Panc1 (cell line): ENCODE measurements around the gene KCNF1. TPM values are rescaled to one million over a fixed set of nuclear protein-coding genes. Genes with fewer than 3 reads are reported as not detected.

Experiments used
- ATAC-seq: fragments of 200-7000 bp; cut with Tn5 transposase; 2 replicates; pipeline ENCODE4 v1.9.1; 2020; ENCODE audit warnings: mild to moderate bottlenecking, moderate library complexity
- BruUV-seq: library from RNA; stranded (reverse); fragments of 400-500 nt; replicated peaks from 2 replicates; lab custom pipeline; 2021; lab: Mats Ljungman, UMichigan
- CTCF ChIA-PET: fragments of 300-600 bp; sonication (Branson Sonifier 250); formaldehyde crosslinking; loops from one replicate; lab custom pipeline; 2022; ENCODE audit warnings: antibody characterized with exemption; lab: Charles Lee
- POLR2A ChIA-PET: fragments of 300-600 bp; sonication (Branson Sonifier 250); formaldehyde crosslinking; loops from one replicate; lab custom pipeline; 2022; ENCODE audit warnings: antibody characterized with exemption; lab: Charles Lee
- DNase-seq: peaks from one replicate; pipeline ENCODE4 v3.0.0-alpha.2; 2010; ENCODE audit warnings: low read depth, low spot score
- H3K27ac ChIP-seq: 2 replicates; pipeline ENCODE4 v1.5.1; 2011; ENCODE audit warnings: mild to moderate bottlenecking, low read length, inconsistent platforms
- H3K27me3 ChIP-seq: fragments of 200-500 bp; sonication (Bioruptor generic); 2 replicates; pipeline ENCODE4 v1.6.0; 2014; ENCODE audit warnings: low read length, inconsistent platforms; ENCODE audit not compliant: control insufficient read depth, insufficient read depth
- H3K36me3 ChIP-seq: fragments of 200-500 bp; sonication (Bioruptor generic); 2 replicates; pipeline ENCODE4 v1.5.1; 2014; ENCODE audit warnings: inconsistent platforms, mild to moderate bottlenecking, low read length, moderate library complexity; ENCODE audit not compliant: control insufficient read depth, insufficient read depth
- H3K4me1 ChIP-seq: 2 replicates; pipeline ENCODE4 v1.5.1; 2011; ENCODE audit warnings: inconsistent platforms, mild to moderate bottlenecking, low read length, moderate library complexity; ENCODE audit not compliant: control insufficient read depth, insufficient read depth
- H3K4me3 ChIP-seq, 2 experiments: 2 replicates each; pipeline ENCODE4 v1.5.1; 2011 to 2012; ENCODE audit warnings: low read depth in 2 of 2, low read length in 2 of 2, mild to moderate bottlenecking in 2 of 2, inconsistent platforms in 1 of 2, moderate library complexity in 1 of 2
- H3K9me3 ChIP-seq: fragments of 200-500 bp; sonication (Bioruptor generic); 2 replicates; pipeline ENCODE4 v1.5.1; 2014; ENCODE audit warnings: low read depth, mild to moderate bottlenecking, inconsistent platforms, low read length, moderate library complexity; ENCODE audit not compliant: control insufficient read depth, insufficient read depth
- POLR2AphosphoS5 ChIP-seq: IDR thresholded peaks from 2 replicates; pipeline ENCODE4 v1.6.1; 2012; ENCODE audit warnings: mild to moderate bottlenecking, low read depth, low read length, moderate library complexity
- SIN3A ChIP-seq: IDR thresholded peaks from 2 replicates; pipeline ENCODE4 v1.6.1; 2012; ENCODE audit warnings: low read depth, mild to moderate bottlenecking, low read length, moderate library complexity, borderline replicate concordance; ENCODE audit not compliant: insufficient read depth
- TCF7L2 ChIP-seq: IDR thresholded peaks from 2 replicates; pipeline ENCODE4 v1.6.1; 2011; ENCODE audit warnings: mild to moderate bottlenecking, low read depth, low read length, inconsistent platforms
- in situ Hi-C: cut with HindIII; loops from 2 replicates; pipeline ENCODE4 v1.10.0; 2016; ENCODE audit warnings: low sequenced_read_pairs, low pct_unique_long_range_greater_than_20kb
- intact Hi-C: fragments of 100-400 bp; cut with micrococcal nuclease; formaldehyde crosslinking; loops from one replicate; pipeline ENCODE4 v1.10.0; 2022; ENCODE audit not compliant: unreplicated experiment
- total RNA-seq: library from RNA; stranded (reverse); gene quantifications from one replicate; pipeline ENCODE4 v1.2.1, GENCODE V29; 2021; ENCODE audit not compliant: unreplicated experiment
- TF ChIP-seq, protein P1 (sequence below): fragments of 450-650 bp; IDR thresholded peaks from 2 replicates; pipeline ENCODE4 v1.5.1; 2017; ENCODE audit warnings: mild to moderate bottlenecking
- TF ChIP-seq, protein P2 (sequence below), 2 experiments: IDR thresholded peaks; 2 replicates each; pipeline ENCODE4 v1.6.1; 2011 to 2012; ENCODE audit warnings: low read depth in 2 of 2, control low read depth in 1 of 2, low read length in 1 of 2, mild to moderate bottlenecking in 1 of 2, moderate library complexity in 1 of 2; ENCODE audit not compliant: insufficient read depth in 1 of 2

KCNF1 gene
- total RNA-seq, 1 experiment from 2014 or later, result 0.39 TPM

DNA sequence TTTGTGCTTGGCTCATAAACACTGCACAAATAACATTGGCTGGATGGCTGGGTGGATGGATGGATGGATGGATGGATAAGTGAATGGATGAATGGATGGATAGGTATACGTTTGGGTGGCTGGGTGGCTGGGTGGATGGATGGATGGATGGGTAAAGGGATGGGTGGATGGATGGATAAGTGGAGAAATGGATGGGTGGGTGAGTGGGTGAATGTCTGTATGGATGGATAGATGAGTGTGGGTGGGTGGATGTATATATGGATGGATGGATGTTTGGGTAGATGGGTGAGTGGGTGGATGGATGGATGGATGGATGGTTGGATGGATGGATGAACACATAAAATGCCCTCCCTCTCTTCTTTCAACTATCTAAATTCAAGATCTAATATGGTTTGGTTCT, 38.1 kb downstream of the KCNF1 start:
- no peak for ATAC-seq
- in situ Hi-C loops (no loop called here), intact Hi-C loops (no loop called here)
- Histone ChIP-seq H3K4me1 (no peaks in the 10 kb centered on the region), H3K27me3 (no peaks in the 10 kb centered on the region), H3K9me3 (no peaks in the 10 kb centered on the region), H3K36me3 (no peaks in the 10 kb centered on the region), H3K4me3 (no peak overlapping the region), H3K27ac (no peak overlapping the region)
- ChIA-PET CTCF (no interaction called here), POLR2A (interaction anchor here (0.7 kb wide), 1 partner anchor 232 kb away, joined by 5 read pairs; no protein-coding TSS in a partner anchor)
- DNase-seq, result no peak
- no peak for TF ChIP-seq SIN3A
- BruUV-seq, result no TSS peak

DNA sequence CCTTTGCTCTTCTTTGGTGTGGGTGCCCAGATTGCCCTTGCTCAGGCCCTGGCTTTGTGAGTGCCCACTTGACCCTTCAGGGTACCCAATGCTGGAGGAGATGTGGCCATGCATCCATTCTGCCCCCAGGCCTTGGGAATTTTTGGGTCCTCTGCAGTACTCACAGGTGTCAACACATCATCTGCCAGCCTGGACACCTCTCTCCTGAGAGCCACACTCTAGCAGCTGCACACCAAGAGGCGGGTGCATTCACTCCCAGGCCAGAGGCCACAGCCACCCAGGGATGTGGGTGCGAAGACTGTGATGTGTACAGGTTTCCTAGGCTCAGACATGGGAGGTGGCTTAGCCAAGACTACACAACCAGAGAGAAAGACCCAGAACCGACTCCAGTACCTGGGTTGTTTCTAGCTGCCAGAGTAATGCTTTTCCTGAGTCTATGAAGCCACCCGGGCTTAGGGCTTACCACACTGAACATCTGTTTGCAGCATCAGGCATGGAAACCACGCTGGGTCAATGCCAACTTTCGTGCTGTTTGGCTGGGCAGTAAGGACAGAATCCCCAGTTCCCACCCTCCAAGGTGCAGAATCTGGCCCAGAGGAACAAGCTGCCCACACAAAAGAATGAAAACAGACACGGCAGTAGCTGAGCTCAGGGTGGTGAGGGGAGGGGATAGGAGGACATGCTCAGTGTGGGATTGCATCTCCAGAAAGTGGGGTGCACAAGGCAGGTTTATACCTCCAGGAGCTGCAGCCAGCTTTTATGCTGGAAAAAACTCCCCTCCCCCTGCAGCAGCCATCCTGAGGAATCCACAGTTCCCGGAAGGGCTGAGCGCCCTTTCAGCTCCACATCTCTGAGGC, 40.1 kb downstream of the KCNF1 start:
- ATAC-seq (no peak), DNase-seq (no peak)
- Histone ChIP-seq H3K4me1 (no peaks in the 10 kb centered on the region), H3K27ac (no peak overlapping the region), H3K36me3 (no peaks in the 10 kb centered on the region), H3K9me3 (no peaks in the 10 kb centered on the region), H3K27me3 (no peaks in the 10 kb centered on the region), H3K4me3 (no peak overlapping the region)
- BruUV-seq, result no TSS peak
- ChIA-PET CTCF (no interaction called here), POLR2A (no interaction called here)
- TF ChIP-seq, protein P1, sequence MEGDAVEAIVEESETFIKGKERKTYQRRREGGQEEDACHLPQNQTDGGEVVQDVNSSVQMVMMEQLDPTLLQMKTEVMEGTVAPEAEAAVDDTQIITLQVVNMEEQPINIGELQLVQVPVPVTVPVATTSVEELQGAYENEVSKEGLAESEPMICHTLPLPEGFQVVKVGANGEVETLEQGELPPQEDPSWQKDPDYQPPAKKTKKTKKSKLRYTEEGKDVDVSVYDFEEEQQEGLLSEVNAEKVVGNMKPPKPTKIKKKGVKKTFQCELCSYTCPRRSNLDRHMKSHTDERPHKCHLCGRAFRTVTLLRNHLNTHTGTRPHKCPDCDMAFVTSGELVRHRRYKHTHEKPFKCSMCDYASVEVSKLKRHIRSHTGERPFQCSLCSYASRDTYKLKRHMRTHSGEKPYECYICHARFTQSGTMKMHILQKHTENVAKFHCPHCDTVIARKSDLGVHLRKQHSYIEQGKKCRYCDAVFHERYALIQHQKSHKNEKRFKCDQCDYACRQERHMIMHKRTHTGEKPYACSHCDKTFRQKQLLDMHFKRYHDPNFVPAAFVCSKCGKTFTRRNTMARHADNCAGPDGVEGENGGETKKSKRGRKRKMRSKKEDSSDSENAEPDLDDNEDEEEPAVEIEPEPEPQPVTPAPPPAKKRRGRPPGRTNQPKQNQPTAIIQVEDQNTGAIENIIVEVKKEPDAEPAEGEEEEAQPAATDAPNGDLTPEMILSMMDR, result no peak
- TF ChIP-seq POLR2AphosphoS5 (no peak), TCF7L2 (no peak), SIN3A (no peak)
- TF ChIP-seq, protein P2, sequence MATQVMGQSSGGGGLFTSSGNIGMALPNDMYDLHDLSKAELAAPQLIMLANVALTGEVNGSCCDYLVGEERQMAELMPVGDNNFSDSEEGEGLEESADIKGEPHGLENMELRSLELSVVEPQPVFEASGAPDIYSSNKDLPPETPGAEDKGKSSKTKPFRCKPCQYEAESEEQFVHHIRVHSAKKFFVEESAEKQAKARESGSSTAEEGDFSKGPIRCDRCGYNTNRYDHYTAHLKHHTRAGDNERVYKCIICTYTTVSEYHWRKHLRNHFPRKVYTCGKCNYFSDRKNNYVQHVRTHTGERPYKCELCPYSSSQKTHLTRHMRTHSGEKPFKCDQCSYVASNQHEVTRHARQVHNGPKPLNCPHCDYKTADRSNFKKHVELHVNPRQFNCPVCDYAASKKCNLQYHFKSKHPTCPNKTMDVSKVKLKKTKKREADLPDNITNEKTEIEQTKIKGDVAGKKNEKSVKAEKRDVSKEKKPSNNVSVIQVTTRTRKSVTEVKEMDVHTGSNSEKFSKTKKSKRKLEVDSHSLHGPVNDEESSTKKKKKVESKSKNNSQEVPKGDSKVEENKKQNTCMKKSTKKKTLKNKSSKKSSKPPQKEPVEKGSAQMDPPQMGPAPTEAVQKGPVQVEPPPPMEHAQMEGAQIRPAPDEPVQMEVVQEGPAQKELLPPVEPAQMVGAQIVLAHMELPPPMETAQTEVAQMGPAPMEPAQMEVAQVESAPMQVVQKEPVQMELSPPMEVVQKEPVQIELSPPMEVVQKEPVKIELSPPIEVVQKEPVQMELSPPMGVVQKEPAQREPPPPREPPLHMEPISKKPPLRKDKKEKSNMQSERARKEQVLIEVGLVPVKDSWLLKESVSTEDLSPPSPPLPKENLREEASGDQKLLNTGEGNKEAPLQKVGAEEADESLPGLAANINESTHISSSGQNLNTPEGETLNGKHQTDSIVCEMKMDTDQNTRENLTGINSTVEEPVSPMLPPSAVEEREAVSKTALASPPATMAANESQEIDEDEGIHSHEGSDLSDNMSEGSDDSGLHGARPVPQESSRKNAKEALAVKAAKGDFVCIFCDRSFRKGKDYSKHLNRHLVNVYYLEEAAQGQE (IDR thresholded peaks at IDR 0.05; ENCODE audit: insufficient read depth in 1 of 2, low read depth in 2 of 2, low read length in 1 of 2), result no peak
- in situ Hi-C loops (no loop called here), intact Hi-C loops (no loop called here)

DNA sequence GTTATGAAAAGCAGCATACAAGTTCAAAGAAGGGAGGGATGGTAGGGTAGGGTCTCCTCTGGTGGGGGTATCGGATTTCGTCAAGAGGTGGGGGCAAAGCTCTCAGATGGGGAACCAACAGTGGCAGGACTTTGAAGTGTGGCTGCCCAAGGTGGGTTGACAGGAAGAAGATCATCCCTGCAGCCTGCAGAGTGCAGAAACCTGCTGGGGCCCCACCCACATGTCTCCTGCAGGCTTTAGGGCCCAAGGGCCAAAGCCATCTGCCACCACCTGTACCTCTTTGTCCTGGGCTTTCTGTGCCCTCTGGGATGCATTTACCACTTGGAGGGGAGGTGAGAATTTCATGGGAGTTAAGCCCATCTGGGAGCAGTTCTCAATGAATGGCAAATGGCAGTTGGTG, 42.7 kb downstream of the KCNF1 start:
- Histone ChIP-seq H3K27me3 (no peaks in the 10 kb centered on the region), H3K4me1 (no peaks in the 10 kb centered on the region), H3K36me3 (no peaks in the 10 kb centered on the region), H3K4me3 (no peak overlapping the region), H3K9me3 (no peaks in the 10 kb centered on the region), H3K27ac (no peak overlapping the region)
- BruUV-seq, result no TSS peak
- no peak for DNase-seq
- POLR2A ChIA-PET, result no interaction called here
- no peak for ATAC-seq
- TF ChIP-seq, protein P1, result no peak
- TF ChIP-seq TCF7L2, result no peak
- in situ Hi-C loops, result no loop called here
- CTCF ChIA-PET, result no interaction called here
- intact Hi-C loops, result no loop called here
